HL-60 (cell line): Measurements from ENCODE around the gene PGBD5.
A peak's percentile ranks its signal among the peaks of the same experiment; 100 is the strongest.

Experiments
- DNase-seq, 2 experiments: peaks; one replicate each; pipeline ENCODE4 v3.0.0-alpha.2; 2010 to 2020; ENCODE audit warnings: low read depth in 1 of 2, low spot score in 1 of 2
- H3K27ac ChIP-seq: fragments of 250-450 bp; sonication (Bioruptor Pico); replicated peaks from 2 replicates; pipeline ENCODE4 v1.5.1; 2020; ENCODE audit warnings: mild to moderate bottlenecking, moderate library complexity
- H3K27me3 ChIP-seq: fragments of 250-450 bp; sonication (Bioruptor Pico); 2 replicates; pipeline ENCODE4 v1.5.1; 2021; ENCODE audit warnings: mild to moderate bottlenecking, moderate library complexity; ENCODE audit not compliant: insufficient read depth, poor library complexity, severe bottlenecking
- H3K4me3 ChIP-seq: replicated peaks from 2 replicates; pipeline ENCODE4 v1.5.1; 2011; ENCODE audit warnings: mild to moderate bottlenecking, control low read depth, low read length; ENCODE audit not compliant: insufficient read depth
- CTCF ChIP-seq: IDR thresholded peaks from one replicate; pipeline ENCODE4 v1.5.1; 2011; ENCODE audit warnings: low read length, control low read depth, inconsistent platforms; ENCODE audit not compliant: insufficient read depth
- GABPA ChIP-seq: IDR thresholded peaks from 2 replicates; pipeline ENCODE4 v1.6.1; 2012; ENCODE audit warnings: low read depth
- POLR2AphosphoS5 ChIP-seq: IDR thresholded peaks from 2 replicates; pipeline ENCODE4 v1.6.1; 2012; ENCODE audit warnings: low read depth
- REST ChIP-seq: IDR thresholded peaks from 2 replicates; pipeline ENCODE4 v1.6.1; 2012; ENCODE audit warnings: low read depth; ENCODE audit not compliant: insufficient replicate concordance
- SPI1 ChIP-seq: IDR thresholded peaks from 2 replicates; pipeline ENCODE4 v1.6.1; 2012; ENCODE audit warnings: low read depth, mild to moderate bottlenecking, borderline replicate concordance

The PGBD5 gene

GRCh38 chr1:230332061-230332460 is 94.1 kb downstream of the PGBD5 start:
- TF ChIP-seq CTCF (no peak), GABPA (no peak), POLR2AphosphoS5 (no peak), SPI1 (no peak), REST (no peak)
- Histone ChIP-seq H3K27me3 (no peaks in the 10 kb centered on the region), H3K27ac (no peak overlapping the region), H3K4me3 (no peak overlapping the region)
- no peak for DNase-seq

GRCh38 chr1:230330157-230330556 is 96.0 kb downstream of the PGBD5 start:
- peak in 1 of 2 experiments; percentile 29 for DNase-seq
- TF ChIP-seq CTCF = no peak
- peak; percentile 79 for TF ChIP-seq SPI1
- TF ChIP-seq POLR2AphosphoS5 = no peak
- Histone ChIP-seq H3K4me3 (no peak overlapping the region), H3K27me3 (no peaks in the 10 kb centered on the region), H3K27ac (no peak overlapping the region)

- H3K4me3 ChIP-seq = no peak overlapping the region
- H3K27me3 ChIP-seq = no peaks in the 10 kb centered on the region
- DNase-seq = no peak
- TF ChIP-seq REST (no peak), SPI1 (no peak), POLR2AphosphoS5 (no peak), GABPA (no peak), CTCF (no peak)
- no peak overlapping the region for H3K27ac ChIP-seq
Observed at GRCh38 chr1:230328342-230329015, 97.7 kb downstream of the PGBD5 start.

DNA sequence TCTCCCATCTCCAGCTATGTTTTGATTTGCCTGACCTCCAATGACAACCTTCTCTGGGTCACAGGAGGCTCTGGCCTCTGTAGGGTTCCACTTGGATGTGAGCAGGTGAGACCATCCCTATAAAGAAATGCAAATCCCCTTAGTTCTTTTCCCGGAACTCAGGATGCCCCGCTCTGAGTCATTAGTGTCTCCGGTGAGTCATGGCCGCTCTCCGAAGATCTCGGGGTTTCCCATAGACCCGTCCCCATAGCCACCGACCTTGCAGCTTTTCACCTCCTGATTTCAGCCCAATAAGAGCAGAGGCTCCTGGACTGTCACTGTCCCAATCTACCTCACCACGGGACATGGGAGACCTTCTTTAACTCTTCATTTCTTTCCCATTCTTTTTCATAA is 98.2 kb downstream of the PGBD5 start:
- no peak for DNase-seq
- TF ChIP-seq POLR2AphosphoS5 = no peak
- no peak for TF ChIP-seq REST
- TF ChIP-seq GABPA = no peak
- TF ChIP-seq CTCF = no peak
- no peak for TF ChIP-seq SPI1
- Histone ChIP-seq H3K4me3 (no peak overlapping the region), H3K27ac (no peak overlapping the region), H3K27me3 (no peaks in the 10 kb centered on the region)
